Smooth muscle cell (in vitro differentiated cells): ENCODE data around the gene RFC1. TPM values are rescaled to one million over a fixed set of nuclear protein-coding genes. Genes with fewer than 3 reads are reported as not detected.

Experiments used
- DNase-seq: peaks from one replicate; lab custom pipeline; 2025; ENCODE audit not compliant: unreplicated experiment; lab: John Stamatoyannopoulos, UW
- H2AFZ ChIP-seq: fragments of 200-600 bp; sonication (generic); 2 replicates; pipeline ENCODE4 v1.6.0; 2016; ENCODE audit warnings: antibody characterized with exemption, low read depth, mild to moderate bottlenecking
- H3F3A ChIP-seq: fragments of 200-600 bp; sonication (generic); 2 replicates; pipeline ENCODE4 v1.6.0; 2017; ENCODE audit warnings: antibody characterized with exemption, low read depth
- H3K27ac ChIP-seq: fragments of 200-600 bp; sonication (generic); 2 replicates; pipeline ENCODE4 v1.5.1; 2016; ENCODE audit warnings: low read depth, mild to moderate bottlenecking
- H3K27me3 ChIP-seq: fragments of 200-600 bp; sonication (generic); 2 replicates; pipeline ENCODE4 v1.6.1; 2016; ENCODE audit warnings: low read depth, mild to moderate bottlenecking
- H3K36me3 ChIP-seq: fragments of 200-600 bp; sonication (generic); 2 replicates; pipeline ENCODE4 v1.5.1; 2016; ENCODE audit warnings: low read depth
- H3K4me1 ChIP-seq: fragments of 200-600 bp; sonication (generic); 2 replicates; pipeline ENCODE4 v1.5.1; 2016; ENCODE audit warnings: low read depth
- H3K4me2 ChIP-seq: fragments of 200-600 bp; sonication (generic); 2 replicates; pipeline ENCODE4 v1.6.0; 2016; ENCODE audit warnings: mild to moderate bottlenecking
- H3K4me3 ChIP-seq: fragments of 200-600 bp; sonication (generic); 2 replicates; pipeline ENCODE4 v1.5.1; 2016; ENCODE audit warnings: mild to moderate bottlenecking
- H3K79me2 ChIP-seq: fragments of 200-600 bp; sonication (generic); 2 replicates; pipeline ENCODE4 v1.6.0; 2016; ENCODE audit warnings: low read depth, mild to moderate bottlenecking
- H3K9ac ChIP-seq: fragments of 200-600 bp; sonication (generic); 2 replicates; pipeline ENCODE4 v1.6.0; 2016; ENCODE audit warnings: low read depth
- H3K9me3 ChIP-seq: fragments of 200-600 bp; sonication (generic); replicated peaks from 2 replicates; pipeline ENCODE4 v1.5.1; 2016; ENCODE audit warnings: low read depth
- H4K20me1 ChIP-seq: fragments of 200-600 bp; sonication (generic); 2 replicates; pipeline ENCODE4 v1.6.0; 2016; ENCODE audit warnings: low read depth
- WGBS: methylation state at CpG from one replicate; pipeline ENCODE4 v1.1.7; 2016; ENCODE audit warnings: low lambda C conversion rate; 5-methylcytosine and 5-hydroxymethylcytosine counted together
- polyA plus RNA-seq: library from polyadenylated mRNA; unstranded; fragments of >200 nt; fragmentation: Nextera tagmentation; extraction: Ambion mirVana; gene quantifications from 2 replicates; pipeline ENCODE4 v1.2.1, GENCODE V29; 2016
- total RNA-seq: library from RNA; depleted of rRNA; stranded (reverse); fragments of >200 nt; gene quantifications from 2 replicates; pipeline ENCODE4 v1.2.3, GENCODE V29; 2014
- TF ChIP-seq, protein P1 (sequence below): fragments of 200-600 bp; sonication (generic); IDR thresholded peaks from 2 replicates; pipeline ENCODE4 v1.5.1; 2017; ENCODE audit warnings: borderline replicate concordance, mild to moderate bottlenecking, antibody characterized with exemption; ENCODE audit not compliant: insufficient read depth, poor library complexity, severe bottlenecking

Gene RFC1
- total and polyA plus RNA-seq, 2 experiments from 2014 or later = 25.3 to 48.0 TPM

DNA sequence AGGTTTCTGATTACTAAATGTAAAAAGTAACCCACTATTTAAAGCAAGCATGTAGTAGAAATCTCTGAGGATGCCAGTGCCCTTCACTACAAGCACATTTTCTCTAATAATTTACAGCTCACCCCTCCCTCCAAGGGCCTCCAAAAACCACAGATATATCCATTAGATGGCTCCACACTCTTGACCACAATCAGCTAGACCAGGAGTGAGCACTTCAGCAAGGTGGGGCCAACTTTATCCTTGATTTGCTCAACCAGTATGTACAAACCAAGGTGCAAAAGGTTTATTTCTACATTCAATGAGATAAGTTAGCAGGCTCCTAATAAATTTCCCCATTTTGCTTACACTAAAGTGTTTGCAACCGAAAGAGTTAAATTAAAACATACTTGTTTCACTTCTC is 35.8 kb downstream of the RFC1 start:
- Histone ChIP-seq H3K27ac (no peak overlapping the region), H4K20me1 (peaks cover 49% of the 10 kb centered on the region), H3K79me2 (peaks cover 51% of the 10 kb centered on the region), H3K9me3 (no peaks in the 10 kb centered on the region), H3K27me3 (no peaks in the 10 kb centered on the region), H3K9ac (no peak overlapping the region), H3K36me3 (peaks cover 15% of the 10 kb centered on the region), H2AFZ (no peak overlapping the region), H3K4me3 (no peak overlapping the region), H3K4me1 (no peaks in the 10 kb centered on the region), H3K4me2 (no peak overlapping the region), H3F3A (no peaks in the 10 kb centered on the region)
- no peak for DNase-seq
- WGBS = 91% methylated on average over 1 of the region's 1 CpG
- TF ChIP-seq, protein P1, sequence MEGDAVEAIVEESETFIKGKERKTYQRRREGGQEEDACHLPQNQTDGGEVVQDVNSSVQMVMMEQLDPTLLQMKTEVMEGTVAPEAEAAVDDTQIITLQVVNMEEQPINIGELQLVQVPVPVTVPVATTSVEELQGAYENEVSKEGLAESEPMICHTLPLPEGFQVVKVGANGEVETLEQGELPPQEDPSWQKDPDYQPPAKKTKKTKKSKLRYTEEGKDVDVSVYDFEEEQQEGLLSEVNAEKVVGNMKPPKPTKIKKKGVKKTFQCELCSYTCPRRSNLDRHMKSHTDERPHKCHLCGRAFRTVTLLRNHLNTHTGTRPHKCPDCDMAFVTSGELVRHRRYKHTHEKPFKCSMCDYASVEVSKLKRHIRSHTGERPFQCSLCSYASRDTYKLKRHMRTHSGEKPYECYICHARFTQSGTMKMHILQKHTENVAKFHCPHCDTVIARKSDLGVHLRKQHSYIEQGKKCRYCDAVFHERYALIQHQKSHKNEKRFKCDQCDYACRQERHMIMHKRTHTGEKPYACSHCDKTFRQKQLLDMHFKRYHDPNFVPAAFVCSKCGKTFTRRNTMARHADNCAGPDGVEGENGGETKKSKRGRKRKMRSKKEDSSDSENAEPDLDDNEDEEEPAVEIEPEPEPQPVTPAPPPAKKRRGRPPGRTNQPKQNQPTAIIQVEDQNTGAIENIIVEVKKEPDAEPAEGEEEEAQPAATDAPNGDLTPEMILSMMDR = no peak

DNA sequence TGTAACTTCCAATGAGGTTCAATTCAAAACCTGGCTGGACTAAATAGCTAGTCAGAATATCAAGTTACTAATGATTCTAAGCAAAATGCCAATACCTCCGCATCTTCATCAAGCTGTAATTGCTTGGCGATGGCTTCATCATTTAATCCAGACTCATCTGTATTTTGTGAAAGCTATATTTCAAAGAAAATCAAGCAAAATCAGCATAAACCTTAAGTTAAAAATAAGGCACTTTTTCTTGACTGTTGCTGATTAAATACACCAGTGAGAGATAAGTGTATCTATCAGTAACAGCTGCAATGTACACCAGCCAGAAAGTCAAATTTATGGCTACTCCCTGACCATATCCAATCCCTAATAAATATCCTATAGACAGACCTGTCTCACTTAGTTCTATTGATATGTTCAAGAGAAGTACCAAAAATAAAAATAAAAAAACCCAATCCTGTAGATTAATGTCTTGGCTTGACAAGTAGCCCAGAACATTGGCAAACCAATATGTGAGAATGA is 39.6 kb downstream of the RFC1 start:
- H4K20me1 ChIP-seq = peaks cover 18% of the 10 kb centered on the region
- no peak for DNase-seq
- no peak overlapping the region for H3K27ac ChIP-seq
- H3K79me2 ChIP-seq = peaks cover 19% of the 10 kb centered on the region
- H3K4me3 ChIP-seq = no peak overlapping the region
- no peak overlapping the region for H3K4me2 ChIP-seq
- WGBS = 100% methylated on average over 2 of the region's 2 CpGs
- H3K36me3 ChIP-seq = peaks cover 15% of the 10 kb centered on the region
- TF ChIP-seq, protein P1 = no peak
- H3K9me3 ChIP-seq = no peaks in the 10 kb centered on the region
- H3K27me3 ChIP-seq = no peaks in the 10 kb centered on the region
- H3F3A ChIP-seq = no peaks in the 10 kb centered on the region
- no peaks in the 10 kb centered on the region for H3K4me1 ChIP-seq
- H3K9ac ChIP-seq = no peak overlapping the region
- no peak overlapping the region for H2AFZ ChIP-seq

DNA sequence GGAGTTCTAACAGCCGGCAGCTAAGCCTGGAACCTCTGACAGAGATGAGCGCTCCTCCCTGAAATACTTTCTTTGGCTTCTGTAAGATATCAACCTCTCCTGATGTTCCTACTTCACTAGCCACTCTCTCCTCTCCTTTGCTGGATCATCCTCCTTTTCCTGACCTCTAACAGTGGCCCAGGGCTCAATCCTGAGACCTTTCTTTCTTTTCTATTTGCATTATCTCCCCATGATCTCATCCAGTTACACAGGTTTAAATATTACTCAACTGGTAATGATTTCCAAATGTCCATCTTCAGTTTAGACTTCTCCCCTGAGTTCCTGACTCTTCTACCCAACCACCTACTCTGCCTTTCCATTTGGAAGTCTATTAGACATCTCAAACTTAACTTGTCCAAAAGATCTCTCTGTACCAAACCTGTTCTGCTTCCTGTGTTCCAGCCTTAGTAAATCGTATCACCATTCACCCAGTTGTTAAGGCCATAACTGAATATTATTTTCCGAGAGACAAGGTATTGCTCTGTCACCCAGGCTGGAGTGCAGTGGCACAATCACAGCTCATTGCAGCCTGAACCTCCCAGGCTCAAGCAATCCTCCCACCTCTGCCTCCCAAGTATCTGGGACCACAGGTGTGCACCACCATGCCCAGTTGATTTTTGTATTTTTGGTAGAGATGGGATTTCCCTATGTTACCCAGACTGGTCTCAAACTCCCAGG is 41.1 kb downstream of the RFC1 start:
- Histone ChIP-seq H4K20me1 (peaks cover 8% of the 10 kb centered on the region), H3K4me3 (no peak overlapping the region), H3K27me3 (no peaks in the 10 kb centered on the region), H3K36me3 (peaks cover 15% of the 10 kb centered on the region), H3K79me2 (peaks cover 19% of the 10 kb centered on the region), H3K9me3 (no peaks in the 10 kb centered on the region), H3K4me2 (no peak overlapping the region), H3F3A (no peaks in the 10 kb centered on the region), H3K9ac (no peak overlapping the region), H3K27ac (no peak overlapping the region), H2AFZ (no peak overlapping the region), H3K4me1 (no peaks in the 10 kb centered on the region)
- TF ChIP-seq, protein P1 = no peak
- DNase-seq = no peak
- 71% methylated on average over 4 of the region's 4 CpGs for WGBS

DNA sequence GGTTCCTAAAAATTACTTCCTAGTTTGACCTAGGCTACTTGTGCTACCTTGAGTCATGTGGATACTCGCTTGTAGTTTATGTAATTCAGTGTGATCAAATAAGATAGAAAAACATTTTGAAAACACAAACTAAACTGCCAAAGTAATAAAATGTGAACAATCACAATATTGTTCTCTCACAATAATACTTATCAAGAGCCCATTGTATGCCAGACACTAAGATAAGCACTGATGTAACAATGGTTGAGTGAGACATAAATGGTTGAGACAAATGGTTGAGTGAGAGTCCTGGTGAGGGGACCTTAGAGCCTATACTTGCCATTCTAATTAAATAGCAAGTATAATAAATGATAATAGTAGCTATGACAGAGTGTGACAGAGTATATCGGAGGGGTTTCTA is 41.7 kb downstream of the RFC1 start:
- H3K36me3 ChIP-seq = peaks cover 15% of the 10 kb centered on the region
- no peak overlapping the region for H3K9ac ChIP-seq
- H3K27me3 ChIP-seq = no peaks in the 10 kb centered on the region
- TF ChIP-seq, protein P1 = no peak
- H3K79me2 ChIP-seq = peaks cover 15% of the 10 kb centered on the region
- H3F3A ChIP-seq = no peaks in the 10 kb centered on the region
- WGBS = 96% methylated on average over 2 of the region's 2 CpGs
- H3K4me2 ChIP-seq = no peak overlapping the region
- H3K27ac ChIP-seq = no peak overlapping the region
- no peak overlapping the region for H2AFZ ChIP-seq
- no peaks in the 10 kb centered on the region for H3K4me1 ChIP-seq
- H4K20me1 ChIP-seq = peaks cover 4% of the 10 kb centered on the region
- no peaks in the 10 kb centered on the region for H3K9me3 ChIP-seq
- DNase-seq = no peak
- H3K4me3 ChIP-seq = no peak overlapping the region
